GM21737 (cell line): ENCODE measurements around the gene PRKG1.
A peak's percentile ranks its signal among the peaks of the same experiment; 100 is the strongest.
"Not testable (repeated sequence)": the region's sequence is repeated elsewhere in the genome, so short reads cannot be mapped to it uniquely, and the experiment has no call there.

Experiments used
- ATAC-seq: cut with Tn5 transposase; IDR thresholded peaks from one replicate; pipeline ENCODE4 v1.9.1; 2021; ENCODE audit warnings: mild to moderate bottlenecking, moderate library complexity; ENCODE audit not compliant: unreplicated experiment

The PRKG1 gene

GRCh38 chr10:51367694-51368093 lies 293.4 kb downstream of the PRKG1 start:
- ATAC-seq, result no peak

DNA sequence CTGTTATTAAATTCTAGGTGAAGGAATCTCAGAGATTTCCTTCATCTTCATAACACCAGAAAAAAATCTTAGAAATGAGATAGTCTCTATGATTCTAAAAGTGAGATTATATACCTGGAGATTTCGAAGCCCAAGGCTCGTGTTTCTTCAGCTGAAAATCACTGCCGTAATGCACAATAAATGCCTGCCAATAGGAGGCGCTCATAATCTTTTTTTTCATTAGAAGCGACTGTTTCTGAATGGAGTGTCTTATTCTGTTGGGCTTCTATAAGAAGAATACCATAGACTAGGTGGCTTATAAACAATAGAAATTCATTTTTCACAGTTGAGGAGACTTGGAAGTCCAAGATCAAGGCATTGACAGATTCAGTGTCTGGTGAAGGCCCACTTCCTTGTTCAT lies 294.7 kb downstream of the PRKG1 start:
- no peak for ATAC-seq

DNA sequence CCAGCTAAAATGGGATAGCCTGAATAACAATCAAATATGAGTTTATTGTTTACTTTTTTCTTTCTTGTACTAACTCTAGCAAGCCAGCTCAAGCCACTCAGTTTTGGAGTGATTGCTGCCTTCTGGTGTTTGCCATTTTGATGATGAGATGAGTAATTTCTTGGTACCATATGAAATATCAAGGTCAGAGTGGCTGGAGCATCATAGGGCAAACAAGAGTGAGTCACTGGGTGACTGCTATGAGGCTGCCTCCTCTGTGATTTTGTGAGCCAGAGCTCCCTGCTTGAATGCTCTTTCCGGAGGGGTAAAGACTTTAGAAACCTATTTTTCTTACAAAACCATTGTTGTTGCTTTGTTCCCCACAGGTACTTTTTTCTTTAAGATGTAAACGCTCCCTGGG lies 295.6 kb downstream of the PRKG1 start:
- ATAC-seq, result no peak

GRCh38 chr10:51371743-51372142 lies 297.5 kb downstream of the PRKG1 start:
- no peak for ATAC-seq

DNA sequence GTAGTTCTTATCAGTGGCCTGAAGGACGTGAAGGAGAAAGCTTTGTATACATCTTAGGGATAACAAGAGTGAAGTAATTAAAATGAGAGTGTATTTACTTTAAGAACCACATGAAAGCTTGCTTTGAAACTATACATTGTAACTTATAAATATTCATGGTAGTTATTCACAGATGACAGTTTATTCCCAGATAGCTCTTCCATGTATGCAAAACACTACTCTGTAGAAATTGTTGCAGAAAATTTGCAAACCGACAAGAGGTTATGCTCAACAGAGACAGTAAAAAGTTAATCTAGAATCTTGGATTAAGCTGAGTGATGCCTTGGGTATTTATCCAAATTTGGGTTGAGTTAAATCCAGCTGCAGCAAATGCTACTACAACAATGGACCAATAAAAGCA lies 301.5 kb downstream of the PRKG1 start:
- no peak for ATAC-seq

DNA sequence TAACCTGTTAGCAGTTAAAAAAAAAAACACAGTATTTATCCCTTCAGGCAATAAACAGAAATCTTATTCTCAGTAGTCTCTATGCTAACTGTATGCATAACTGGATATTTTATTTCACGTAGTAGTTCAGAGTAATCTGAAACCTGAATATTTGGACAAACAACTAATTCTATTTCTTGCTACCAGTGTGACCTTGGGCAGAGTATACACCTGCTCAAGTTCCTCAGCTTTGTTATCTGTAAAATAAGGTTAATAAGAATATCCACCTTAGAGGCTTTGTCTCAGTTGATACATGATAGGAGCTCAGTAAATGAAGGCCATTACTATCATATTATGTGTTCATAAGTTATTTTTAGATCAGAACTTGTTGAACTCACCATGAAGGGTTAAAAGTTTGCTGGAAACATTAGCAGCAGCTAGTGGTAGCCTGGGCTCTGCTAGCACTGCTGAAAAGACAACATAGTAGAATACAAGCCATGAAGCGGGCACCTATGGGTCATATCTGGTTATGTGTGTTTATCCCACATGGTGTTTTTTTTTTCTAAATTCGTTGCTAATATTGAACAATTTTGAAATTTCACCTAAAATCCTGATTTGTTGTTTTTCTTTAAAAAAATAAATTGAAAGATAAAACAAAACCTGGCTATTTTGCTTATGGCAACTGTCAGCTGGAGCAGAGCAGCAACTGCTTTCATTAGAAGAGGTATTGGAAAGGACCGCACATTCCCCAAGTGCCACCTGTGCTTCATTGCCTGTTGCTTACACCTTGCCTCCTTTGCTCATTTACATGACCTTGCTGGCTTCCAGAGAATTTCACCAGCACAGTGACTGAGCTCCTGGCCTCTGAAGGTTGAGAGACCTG lies 303.0 kb downstream of the PRKG1 start:
- no peak for ATAC-seq

DNA sequence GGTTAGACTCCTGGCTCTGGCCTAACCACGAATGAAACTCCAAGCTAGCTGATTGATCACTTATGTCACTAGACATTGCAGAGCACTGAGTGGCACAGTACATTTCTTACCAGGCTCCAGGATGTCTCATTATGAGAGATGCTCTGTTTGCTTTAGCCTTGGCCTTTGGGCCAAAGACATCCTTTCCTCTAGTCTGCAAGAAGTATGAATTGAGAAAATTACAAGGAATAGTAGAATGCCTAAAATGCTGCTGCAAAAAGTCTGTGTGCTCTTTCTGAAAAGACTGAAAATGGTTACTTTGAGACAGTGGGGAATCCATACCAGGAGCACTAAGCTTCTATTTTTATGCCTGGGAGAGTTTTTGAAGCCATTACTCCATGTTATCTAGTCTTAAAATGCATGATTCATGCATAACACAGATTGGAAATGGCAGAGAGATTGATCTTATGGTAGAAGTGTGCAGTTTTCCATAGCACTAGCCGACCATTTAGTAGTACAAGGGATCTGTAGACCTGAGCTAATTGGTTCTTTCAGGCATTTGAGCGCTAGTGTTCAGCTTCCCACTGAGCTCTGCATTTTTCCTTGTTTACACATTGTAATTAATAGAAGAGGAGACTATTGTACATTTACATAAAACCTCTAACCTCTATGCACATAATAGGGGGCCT lies 303.8 kb downstream of the PRKG1 start:
- ATAC-seq, result no peak

DNA sequence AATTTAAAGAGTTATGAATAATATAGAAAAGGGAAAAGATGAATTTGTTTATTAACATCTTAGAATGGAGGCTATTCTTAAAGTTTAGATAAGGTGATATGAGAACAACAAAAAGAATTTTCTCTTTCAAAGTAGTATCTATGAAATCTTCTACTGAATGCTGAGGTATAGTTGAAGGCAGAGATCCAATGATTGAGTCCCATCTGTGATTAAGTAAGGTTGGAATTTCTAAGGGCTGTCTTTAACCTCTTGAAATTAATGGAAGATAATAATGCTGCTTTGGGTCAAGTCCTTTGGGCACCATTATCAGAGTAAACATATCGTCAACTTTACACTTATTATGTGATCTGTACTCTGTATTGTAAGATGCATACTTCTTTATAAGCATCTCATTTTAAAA lies 307.9 kb downstream of the PRKG1 start:
- no peak for ATAC-seq

DNA sequence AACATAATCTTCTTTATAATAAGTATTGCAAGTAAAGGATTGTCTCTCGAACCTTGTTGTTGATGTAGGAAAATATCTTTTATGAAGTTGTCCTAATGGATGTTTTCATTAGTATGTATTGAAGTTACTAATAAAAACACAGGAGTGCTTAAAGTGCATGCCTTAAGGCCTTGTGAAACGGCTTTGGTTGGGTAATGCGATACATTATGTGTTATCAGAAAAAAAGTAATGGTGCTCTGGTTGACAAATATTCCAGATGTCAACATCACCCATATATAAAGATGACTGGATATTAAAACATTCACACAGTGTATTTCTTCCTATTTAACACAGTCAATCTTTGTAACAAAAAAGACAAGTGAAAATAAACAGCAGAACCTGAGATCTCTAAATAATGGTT lies 310.7 kb downstream of the PRKG1 start:
- ATAC-seq, result no peak

DNA sequence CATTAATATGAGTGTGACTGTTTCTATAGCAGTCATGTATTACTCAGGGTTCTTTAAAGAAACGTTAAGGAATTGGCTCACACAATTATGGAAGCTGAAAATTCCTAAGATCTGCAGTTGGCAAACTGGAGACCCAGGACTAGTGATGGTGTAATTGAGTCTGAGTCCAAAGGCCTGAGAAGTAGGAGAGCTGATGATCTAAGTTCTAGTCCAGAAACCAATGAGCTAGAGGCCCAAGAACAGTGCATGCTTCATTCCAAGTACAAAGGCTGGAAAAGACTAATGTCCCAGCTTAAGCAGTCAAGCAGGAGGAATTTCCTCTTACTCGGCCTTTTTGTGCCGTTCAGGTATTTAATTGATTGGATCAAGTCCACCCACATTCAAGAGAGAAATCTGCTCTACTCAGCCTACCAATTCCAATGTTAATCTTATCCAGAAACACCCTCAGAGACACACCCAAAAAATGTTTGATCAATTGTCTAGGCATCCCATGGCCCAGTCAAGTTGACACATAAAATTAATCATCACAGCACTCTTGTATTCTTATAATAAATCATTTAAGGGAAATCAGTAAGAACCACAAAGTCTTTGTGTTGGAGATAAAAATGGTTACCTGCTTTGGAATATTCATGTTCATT lies 312.1 kb downstream of the PRKG1 start:
- ATAC-seq, result no peak

GRCh38 chr10:51389415-51390321 lies 315.4 kb downstream of the PRKG1 start:
- ATAC-seq, result peak; percentile 71

- ATAC-seq, result not testable (repeated sequence)
Measured at GRCh38 chr10:51393006-51393405, 318.7 kb downstream of the PRKG1 start.

DNA sequence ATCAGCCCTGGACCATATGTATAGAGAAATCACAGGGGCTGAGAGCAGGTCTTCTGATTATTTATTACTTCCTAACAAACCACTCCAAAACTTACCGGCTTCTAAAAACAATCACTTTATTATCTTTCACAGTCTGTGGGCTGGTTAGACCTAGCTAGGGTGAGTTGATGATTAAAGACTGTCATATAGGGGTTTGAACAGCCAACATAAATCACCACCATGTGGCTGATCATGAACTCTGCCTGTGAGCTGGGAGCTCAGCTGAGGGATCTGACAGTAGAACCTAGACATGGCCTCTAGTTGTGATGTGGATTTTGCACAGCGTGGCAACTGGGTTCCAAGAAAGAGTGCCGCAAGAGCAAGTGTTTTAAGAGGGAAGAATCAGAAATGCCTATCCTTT lies 319.8 kb downstream of the PRKG1 start:
- no peak for ATAC-seq

DNA sequence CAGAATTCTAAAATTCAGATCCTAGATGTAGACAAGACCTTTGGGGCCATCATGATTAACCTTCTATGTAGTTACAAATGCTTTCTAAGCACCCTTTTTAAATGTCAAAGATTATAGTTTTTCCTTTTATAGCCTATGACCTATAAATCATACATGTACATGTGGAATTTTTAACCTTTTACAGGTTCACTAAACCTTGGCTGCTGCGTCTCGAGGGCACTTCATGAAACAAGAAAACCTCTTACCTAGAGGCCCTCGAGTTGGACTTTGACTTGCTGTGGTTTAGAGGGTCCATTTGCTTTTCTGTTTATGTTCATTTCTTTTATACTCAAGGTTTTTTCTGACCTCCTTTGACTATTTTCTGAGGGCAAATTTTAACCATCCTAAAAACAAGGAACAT lies 323.0 kb downstream of the PRKG1 start:
- no peak for ATAC-seq

DNA sequence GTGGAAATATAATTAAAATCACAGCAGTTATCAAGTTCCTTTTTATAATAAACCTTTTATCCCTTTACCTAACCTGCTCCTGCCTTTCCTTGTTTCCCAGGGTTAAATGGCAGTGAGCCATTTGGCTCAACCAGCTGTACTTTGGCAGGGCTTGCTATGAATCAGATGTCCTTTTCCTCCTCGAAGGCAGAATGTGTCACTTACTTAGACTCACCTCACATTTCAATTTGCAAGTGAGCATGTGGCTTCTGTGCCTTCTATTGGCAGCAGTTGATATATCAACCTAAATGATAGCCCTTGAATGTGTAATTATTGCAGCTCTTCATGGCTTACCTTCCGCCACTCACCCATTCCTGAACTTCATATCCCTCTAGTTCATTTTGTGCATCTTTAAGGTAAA lies 323.4 kb downstream of the PRKG1 start:
- no peak for ATAC-seq

GRCh38 chr10:51399840-51400239 lies 325.6 kb downstream of the PRKG1 start:
- ATAC-seq, result no peak

GRCh38 chr10:51400392-51401096 lies 326.3 kb downstream of the PRKG1 start:
- ATAC-seq, result no peak

DNA sequence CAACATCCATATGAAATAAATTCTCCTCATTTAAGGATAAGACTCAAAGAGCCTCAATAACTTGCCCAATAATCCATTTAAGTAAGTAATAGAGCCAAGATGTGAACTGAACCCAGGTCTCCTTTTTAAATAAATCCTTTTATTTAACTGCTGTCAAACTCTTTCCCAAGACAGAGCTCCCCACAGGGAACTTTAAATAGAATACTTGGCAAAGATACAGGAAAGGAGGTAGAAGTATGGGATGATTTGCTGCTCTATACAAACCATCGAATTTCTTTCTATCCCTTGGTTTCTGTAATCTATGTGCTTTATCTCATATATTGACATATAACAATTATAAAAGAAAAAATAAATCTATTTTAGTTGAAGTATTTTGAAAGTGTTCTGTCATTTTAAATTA lies 329.2 kb downstream of the PRKG1 start:
- no peak for ATAC-seq

- no peak for ATAC-seq
Measured at GRCh38 chr10:51405580-51406351, 331.5 kb downstream of the PRKG1 start.

DNA sequence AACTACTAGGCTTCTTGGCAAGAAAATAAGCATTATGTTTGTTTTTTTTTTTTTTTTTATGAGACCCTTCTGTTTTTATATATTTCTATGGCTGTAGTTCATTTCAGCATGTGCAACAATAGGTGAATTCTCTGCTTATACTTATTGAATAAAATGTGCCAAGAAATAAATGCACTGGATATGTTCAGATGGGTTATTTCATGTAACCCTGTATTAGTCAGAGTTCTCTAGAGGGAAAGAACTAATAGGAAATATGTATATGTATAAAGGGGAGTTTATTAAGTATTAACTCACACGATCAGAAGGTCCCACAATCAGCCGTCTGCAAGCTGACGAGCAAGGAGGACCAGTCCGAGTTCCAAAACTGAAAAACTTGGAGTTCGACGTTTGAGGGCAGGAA lies 332.3 kb downstream of the PRKG1 start:
- no peak for ATAC-seq
